Activated CD4-positive, alpha-beta T cell treated with anti-CD3 and anti-CD28 coated beads for 48 hours (primary cell): ENCODE results near the gene TMEM11.
A peak's percentile ranks its signal among the peaks of the same experiment; 100 is the strongest.
"Not testable (repeated sequence)": the region's sequence is repeated elsewhere in the genome, so short reads cannot be mapped to it uniquely, and the experiment has no call there.

Source experiments
- DNase-seq: peaks from one replicate; pipeline ENCODE4 v3.0.0-alpha.2; 2020

TMEM11 gene

DNA sequence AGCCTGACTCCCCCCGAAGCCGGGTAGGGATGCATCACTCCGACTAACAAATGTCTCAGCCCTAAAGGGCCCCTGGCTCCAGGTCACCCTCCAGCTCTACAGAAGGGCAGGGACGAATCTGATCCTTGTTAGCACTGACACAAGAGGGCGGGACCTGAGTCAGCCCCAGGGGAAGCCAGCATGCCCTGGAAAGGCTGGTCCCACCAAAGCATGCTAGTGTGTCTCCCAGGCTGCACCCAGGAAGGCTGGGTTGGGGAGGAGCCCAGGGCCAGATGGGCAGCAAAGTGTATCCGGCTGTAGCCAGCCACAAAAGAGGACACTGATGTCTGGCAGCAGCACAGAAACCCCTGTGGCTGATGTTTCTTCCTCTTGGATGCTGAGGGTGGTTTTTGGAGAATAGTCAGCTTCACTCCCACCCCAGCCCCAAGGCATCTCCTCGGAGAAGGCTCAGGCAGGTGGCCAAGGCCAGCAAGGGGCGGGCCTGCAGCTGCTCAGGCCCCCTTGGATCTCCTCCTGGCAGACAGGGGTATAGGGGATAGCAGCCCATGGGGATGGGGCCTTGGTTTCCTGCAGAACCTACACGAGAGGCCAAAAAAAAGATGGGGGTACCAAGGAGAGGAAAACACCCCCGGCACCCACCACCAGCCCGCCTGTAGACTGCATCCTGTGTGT, 28.2 kb upstream of the TMEM11 start:
- no peak for DNase-seq

DNA sequence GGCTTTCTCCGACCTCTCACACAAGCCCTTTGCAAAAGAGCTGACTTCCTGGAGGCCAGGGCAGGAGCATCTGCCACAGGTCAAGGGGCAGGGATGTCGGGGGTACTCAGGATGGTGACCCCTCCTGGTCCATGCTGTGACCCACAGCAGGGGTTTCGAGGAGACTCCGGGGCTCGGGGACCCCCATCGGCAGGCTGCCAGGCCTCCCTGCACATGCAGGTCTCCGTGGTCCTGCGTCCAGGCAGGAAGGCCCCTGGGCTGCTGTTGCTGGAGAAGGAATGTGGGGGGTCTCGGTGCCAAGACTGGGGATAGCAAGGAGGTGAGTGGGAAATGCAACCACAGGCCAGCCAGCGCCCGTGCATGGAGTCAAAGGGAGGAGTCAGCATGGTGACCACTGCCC, 27.6 kb upstream of the TMEM11 start:
- DNase-seq = no peak

- DNase-seq = no peak
Measured at GRCh38 chr17:21240369-21241055, 26.6 kb upstream of the TMEM11 start.

- no peak for DNase-seq
Measured at GRCh38 chr17:21239680-21240368, 25.9 kb upstream of the TMEM11 start.

GRCh38 chr17:21235921-21236320, 22.0 kb upstream of the TMEM11 start:
- no peak for DNase-seq

GRCh38 chr17:21233581-21234347, 19.8 kb upstream of the TMEM11 start:
- no peak for DNase-seq

DNA sequence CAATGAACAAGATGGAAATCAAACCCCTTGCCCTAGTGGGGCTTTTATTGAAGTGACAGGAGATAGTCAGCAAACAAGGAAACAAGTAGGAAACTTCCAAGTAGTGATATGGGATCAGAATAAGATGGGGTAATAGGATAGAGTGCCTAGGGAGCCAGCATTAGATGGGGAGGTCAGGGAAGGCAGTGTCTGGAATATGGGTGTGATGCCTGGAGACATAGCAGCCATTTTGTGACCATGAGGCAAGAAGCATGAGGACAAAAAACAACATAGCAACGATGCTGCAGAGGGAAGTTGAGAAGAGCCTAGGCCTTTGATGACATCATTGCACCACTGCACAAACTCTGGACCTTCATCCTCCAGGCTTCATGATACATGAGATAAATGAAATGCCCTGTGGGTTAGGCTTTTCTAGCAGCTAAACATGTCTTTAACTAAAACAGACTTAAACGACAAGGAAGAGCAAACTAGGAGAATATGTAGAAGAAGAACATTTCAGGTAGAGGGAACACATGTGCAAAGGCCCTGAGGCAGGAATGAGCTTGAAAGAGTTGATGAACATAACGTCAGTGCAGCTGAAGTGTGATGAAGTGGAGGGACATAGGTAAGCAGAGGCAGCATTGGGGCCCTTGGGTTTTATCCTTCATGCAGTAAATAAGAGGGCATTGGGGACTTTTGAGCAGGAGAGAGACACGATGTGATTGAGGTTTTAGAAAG, 18.2 kb upstream of the TMEM11 start:
- DNase-seq = no peak

- no peak for DNase-seq
Measured at GRCh38 chr17:21231533-21231932, 17.6 kb upstream of the TMEM11 start.

- no peak for DNase-seq
Measured at GRCh38 chr17:21228845-21229244, 14.9 kb upstream of the TMEM11 start.

DNA sequence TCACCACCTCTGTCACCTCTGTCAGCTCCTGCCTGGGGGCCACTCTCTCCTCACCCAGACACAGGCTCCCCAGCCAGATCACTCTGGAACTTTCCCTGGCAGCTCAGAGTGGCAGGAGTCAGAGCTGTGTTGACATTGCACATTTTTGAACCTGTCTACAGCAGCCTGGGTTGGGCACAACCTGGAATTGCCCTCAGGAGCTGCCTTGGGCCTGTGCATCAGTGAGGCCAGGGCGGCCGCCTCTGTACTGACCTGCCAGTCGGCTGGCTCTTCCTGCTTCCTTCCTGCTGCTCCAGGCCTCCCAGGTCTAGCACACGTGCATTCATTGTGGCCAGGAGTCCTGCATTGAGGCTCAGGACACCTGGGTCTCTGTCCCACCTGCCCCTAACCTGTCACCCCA, 14.2 kb upstream of the TMEM11 start:
- DNase-seq = no peak

GRCh38 chr17:21227277-21227676, 13.3 kb upstream of the TMEM11 start:
- DNase-seq = not testable (repeated sequence)

GRCh38 chr17:21223086-21223485, 9.1 kb upstream of the TMEM11 start:
- no peak for DNase-seq

- no peak for DNase-seq
Measured at GRCh38 chr17:21218831-21219380, 4.9 kb upstream of the TMEM11 start.

- peak; percentile 72 for DNase-seq
Measured at GRCh38 chr17:21218101-21218500, 4.1 kb upstream of the TMEM11 start.

DNA sequence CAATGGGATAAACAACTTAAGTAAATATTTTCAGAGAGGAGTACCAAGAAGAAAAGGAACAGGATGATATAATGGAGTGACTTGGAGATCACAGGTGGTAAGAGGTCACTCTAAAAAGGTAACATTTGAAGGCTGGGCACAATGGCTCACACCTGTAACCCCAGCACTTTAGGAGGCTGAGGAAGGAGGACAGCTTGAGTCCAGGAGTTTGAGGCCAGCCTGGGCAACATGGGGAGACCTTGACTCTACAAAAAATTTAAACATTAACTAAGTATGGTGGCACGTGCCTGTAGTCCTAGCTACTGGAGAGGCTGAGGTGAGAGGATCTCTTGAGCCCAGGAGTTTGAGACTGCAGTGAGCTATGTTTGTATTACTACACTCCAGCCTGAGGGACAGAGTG, 3.4 kb upstream of the TMEM11 start:
- no peak for DNase-seq

DNA sequence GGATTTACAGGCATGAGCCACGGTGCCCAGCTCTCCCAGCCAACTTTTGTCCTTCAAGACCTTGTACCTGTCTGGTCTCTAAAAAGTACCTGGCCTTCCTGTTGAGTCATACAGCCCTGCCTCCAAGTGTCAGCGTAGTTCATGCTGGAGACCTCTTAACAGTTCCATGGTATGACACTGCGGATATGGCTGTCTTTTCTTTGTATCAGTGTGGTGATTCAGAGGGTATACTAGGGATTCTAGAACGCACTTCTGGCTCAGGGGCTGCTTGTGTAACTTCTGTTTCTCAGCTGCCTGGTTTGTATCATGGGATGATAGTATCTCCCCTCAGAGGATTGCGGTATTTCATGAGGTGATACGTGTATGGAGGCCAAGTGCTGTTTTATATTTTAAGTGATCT, 2.0 kb upstream of the TMEM11 start:
- no peak for DNase-seq

DNA sequence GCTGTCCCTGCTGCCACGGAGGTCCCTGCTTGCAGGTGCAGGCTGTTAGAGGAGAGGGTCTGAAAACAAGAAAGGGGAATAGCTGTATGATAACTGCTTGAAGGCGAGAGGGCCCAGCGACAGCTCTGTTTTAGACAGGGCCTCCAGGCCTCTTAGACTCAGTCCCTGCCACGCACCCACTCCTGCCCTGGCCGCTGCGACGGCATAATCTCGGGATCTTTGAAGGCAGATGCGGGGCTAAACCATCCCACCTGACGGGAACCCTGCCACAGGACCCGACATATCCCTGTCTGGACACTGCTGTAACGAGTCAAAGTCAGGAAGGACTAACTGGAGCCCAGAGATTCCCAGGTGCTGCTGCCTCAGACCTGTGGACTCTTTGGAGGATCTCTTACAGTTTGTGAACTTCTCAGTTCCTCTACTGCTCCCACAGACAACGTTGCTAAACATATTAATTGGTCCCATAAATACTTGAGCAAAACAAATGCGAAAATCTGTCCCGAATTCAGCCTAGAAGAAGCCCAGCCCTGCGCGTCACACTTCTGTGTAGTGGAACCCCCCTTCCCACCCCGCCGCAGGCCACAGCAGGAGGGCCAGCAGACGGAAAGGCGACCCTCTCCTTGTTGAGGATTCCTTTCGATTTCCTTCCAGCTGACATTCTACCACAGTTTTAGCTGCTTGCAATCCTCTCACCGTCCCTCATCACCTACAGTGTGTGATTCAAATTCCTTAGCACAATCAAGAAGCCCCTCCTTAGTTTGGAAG, 998 bp upstream of the TMEM11 start:
- no peak for DNase-seq

- DNase-seq = peak; percentile 45
Measured at GRCh38 chr17:21213638-21214014, 335 bp downstream of the TMEM11 start.

- DNase-seq = no peak
Measured at GRCh38 chr17:21212826-21213637, 929 bp downstream of the TMEM11 start.

- DNase-seq = no peak
Measured at GRCh38 chr17:21211825-21212479, 2.0 kb downstream of the TMEM11 start.
